Type B pancreatic cell (in vitro differentiated cells): Measurements from ENCODE around the gene LIPG. TPM values are rescaled to one million over a fixed set of nuclear protein-coding genes. Genes with fewer than 3 reads are reported as not detected.
"Not testable (repeated sequence)": the region's sequence is repeated elsewhere in the genome, so short reads cannot be mapped to it uniquely, and the experiment has no call there.

Source experiments
- DNase-seq: peaks from one replicate; pipeline ENCODE4 v3.0.0; 2021; ENCODE audit warnings: mixed read lengths; ENCODE audit not compliant: unreplicated experiment; ENCODE audit errors: extremely low spot score
- H3K27ac Mint-ChIP-seq: 2 replicates; pipeline ENCODE4 v1.8.0; 2021; ENCODE audit warnings: mild to moderate bottlenecking, mixed read lengths
- H3K27me3 Mint-ChIP-seq: 2 replicates; pipeline ENCODE4 v1.8.0; 2021; ENCODE audit warnings: mixed read lengths
- H3K36me3 Mint-ChIP-seq: 2 replicates; pipeline ENCODE4 v1.8.0; 2021; ENCODE audit warnings: mixed read lengths
- H3K4me1 Mint-ChIP-seq: one replicate; pipeline ENCODE4 v1.8.0; 2021; ENCODE audit warnings: mixed read lengths; ENCODE audit not compliant: unreplicated experiment
- H3K4me3 Mint-ChIP-seq: 2 replicates; pipeline ENCODE4 v1.8.0; 2021; ENCODE audit warnings: mild to moderate bottlenecking, mixed read lengths
- H3K9me3 Mint-ChIP-seq: 2 replicates; pipeline ENCODE4 v1.8.0; 2021; ENCODE audit warnings: mixed read lengths
- CTCF ChIP-seq: fragments of 200-600 bp; sonication (generic); conservative IDR thresholded peaks from 2 replicates; pipeline ENCODE4 v1.5.0; 2021; ENCODE audit warnings: antibody characterized with exemption, mild to moderate bottlenecking
- total RNA-seq: library from RNA; stranded (reverse); gene quantifications from 2 replicates; pipeline ENCODE4 v1.2.1, GENCODE V29; 2021; ENCODE audit warnings: low replicate concordance

LIPG gene
- total RNA-seq, 1 donor from 2014 or later: 16.9 TPM

GRCh38 chr18:49566985-49567384 is 5.1 kb downstream of the LIPG start:
- Mint-ChIP-seq H3K4me3 (no peak overlapping the region), H3K4me1 (peaks cover 41% of the 10 kb centered on the region), H3K9me3 (no peaks in the 10 kb centered on the region), H3K36me3 (peaks cover 7% of the 10 kb centered on the region), H3K27ac (no peak overlapping the region), H3K27me3 (peaks cover 35% of the 10 kb centered on the region)
- no peak for TF ChIP-seq CTCF
- no peak for DNase-seq

GRCh38 chr18:49569724-49570123 is 7.9 kb downstream of the LIPG start:
- no peak for DNase-seq
- peaks cover 19% of the 10 kb centered on the region for H3K4me1 Mint-ChIP-seq
- TF ChIP-seq CTCF: no peak
- H3K36me3 Mint-ChIP-seq: peaks cover 7% of the 10 kb centered on the region
- H3K27ac Mint-ChIP-seq: no peak overlapping the region
- no peak overlapping the region for H3K4me3 Mint-ChIP-seq
- no peaks in the 10 kb centered on the region for H3K9me3 Mint-ChIP-seq
- H3K27me3 Mint-ChIP-seq: peaks cover 11% of the 10 kb centered on the region

GRCh38 chr18:49570836-49571235 is 9.0 kb downstream of the LIPG start:
- Mint-ChIP-seq H3K36me3 (peaks cover 7% of the 10 kb centered on the region), H3K27me3 (no peaks in the 10 kb centered on the region), H3K4me3 (no peak overlapping the region), H3K9me3 (no peaks in the 10 kb centered on the region), H3K27ac (no peak overlapping the region), H3K4me1 (peaks cover 8% of the 10 kb centered on the region)
- DNase-seq: no peak
- TF ChIP-seq CTCF: no peak

GRCh38 chr18:49572611-49573345 is 10.9 kb downstream of the LIPG start:
- DNase-seq: no peak
- Mint-ChIP-seq H3K36me3 (peaks cover 3% of the 10 kb centered on the region), H3K27me3 (no peaks in the 10 kb centered on the region), H3K4me1 (no peaks in the 10 kb centered on the region), H3K27ac (peak overlapping the region; percentile 54), H3K9me3 (no peaks in the 10 kb centered on the region), H3K4me3 (no peak overlapping the region)
- peak; percentile 40 for TF ChIP-seq CTCF

- Mint-ChIP-seq H3K27ac (peak overlapping the region; percentile 18), H3K36me3 (peaks cover 3% of the 10 kb centered on the region), H3K4me1 (no peaks in the 10 kb centered on the region), H3K4me3 (no peak overlapping the region), H3K27me3 (no peaks in the 10 kb centered on the region), H3K9me3 (no peaks in the 10 kb centered on the region)
- no peak for TF ChIP-seq CTCF
- no peak for DNase-seq
These were observed 12.0 kb downstream of the LIPG start for GRCh38 chr18:49573835-49574234.

- not testable (repeated sequence) for H3K4me3 Mint-ChIP-seq, H3K4me1 Mint-ChIP-seq, H3K27ac Mint-ChIP-seq, H3K36me3 Mint-ChIP-seq, H3K27me3 Mint-ChIP-seq, H3K9me3 Mint-ChIP-seq, DNase-seq
These were observed 17.2 kb downstream of the LIPG start for GRCh38 chr18:49579041-49579440.

GRCh38 chr18:49579583-49579982 is 17.7 kb downstream of the LIPG start:
- not testable (repeated sequence) for H3K4me1 Mint-ChIP-seq, H3K36me3 Mint-ChIP-seq, H3K27me3 Mint-ChIP-seq, H3K9me3 Mint-ChIP-seq, H3K4me3 Mint-ChIP-seq, H3K27ac Mint-ChIP-seq, DNase-seq
